ENCODE data around the gene MALRD1.

Gene MALRD1

GRCh38 chr10:19570120-19570519, 521.5 kb downstream of the MALRD1 start:
- no peak overlapping the region for H3K4me3 ChIP-seq (ENCODE audit: low read depth, low read length)
- no peak for TF ChIP-seq CTCF (IDR thresholded peaks at IDR 0.05; ENCODE audit: borderline replicate concordance, insufficient read depth, low read depth, low read length)

GRCh38 chr10:19570991-19571390, 522.4 kb downstream of the MALRD1 start:
- H3K4me3 ChIP-seq (ENCODE audit: low read depth, low read length): no peak overlapping the region
- TF ChIP-seq CTCF (IDR thresholded peaks at IDR 0.05; ENCODE audit: borderline replicate concordance, insufficient read depth, low read depth, low read length): no peak

- no peak overlapping the region for H3K4me3 ChIP-seq (ENCODE audit: low read depth, low read length)
- no peak for TF ChIP-seq CTCF (IDR thresholded peaks at IDR 0.05; ENCODE audit: borderline replicate concordance, insufficient read depth, low read depth, low read length)
Measured at GRCh38 chr10:19572056-19572455, 523.5 kb downstream of the MALRD1 start.

- no peak overlapping the region for H3K4me3 ChIP-seq (ENCODE audit: low read depth, low read length)
- no peak for TF ChIP-seq CTCF (IDR thresholded peaks at IDR 0.05; ENCODE audit: borderline replicate concordance, insufficient read depth, low read depth, low read length)
Measured at GRCh38 chr10:19576576-19576975, 528.0 kb downstream of the MALRD1 start.

GRCh38 chr10:19577381-19577780, 528.8 kb downstream of the MALRD1 start:
- no peak for TF ChIP-seq CTCF (IDR thresholded peaks at IDR 0.05; ENCODE audit: borderline replicate concordance, insufficient read depth, low read depth, low read length)
- no peak overlapping the region for H3K4me3 ChIP-seq (ENCODE audit: low read depth, low read length)

GRCh38 chr10:19577807-19578206, 529.2 kb downstream of the MALRD1 start:
- H3K4me3 ChIP-seq (ENCODE audit: low read depth, low read length): no peak overlapping the region

GRCh38 chr10:19578571-19578970, 530.0 kb downstream of the MALRD1 start:
- H3K4me3 ChIP-seq (ENCODE audit: low read depth, low read length): no peak overlapping the region

More at GRCh38 chr10:19577807-19578206, 529.2 kb downstream of the MALRD1 start:
- TF ChIP-seq CTCF (IDR thresholded peaks at IDR 0.05; ENCODE audit: borderline replicate concordance, insufficient read depth, low read depth, low read length): no peak

More at GRCh38 chr10:19578571-19578970, 530.0 kb downstream of the MALRD1 start:
- no peak for TF ChIP-seq CTCF (IDR thresholded peaks at IDR 0.05; ENCODE audit: borderline replicate concordance, insufficient read depth, low read depth, low read length)
